ENCODE results near the gene MACROD2. TPM values are rescaled to one million over a fixed set of nuclear protein-coding genes. Genes with fewer than 3 reads are reported as not detected.

Gene MACROD2
- total RNA-seq, 1 experiment from 2014 or later = 1.4 TPM

- H3K4me1 ChIP-seq (ENCODE audit: insufficient read depth, low read length, poor library complexity, severe bottlenecking) = no peaks in the 10 kb centered on the region
- H3K36me3 ChIP-seq (ENCODE audit: insufficient read depth, low read length, poor library complexity, severe bottlenecking) = no peaks in the 10 kb centered on the region
- BruUV-seq (replicated peaks) = no TSS peak
- no peak for DNase-seq (ENCODE audit: low spot score)
- no peak overlapping the region for H3K27ac ChIP-seq (ENCODE audit: low read depth, low read length, poor library complexity, severe bottlenecking)
- no peak for TF ChIP-seq EZH2 (IDR thresholded peaks at IDR 0.05; ENCODE audit: borderline replicate concordance, low read depth, low read length, poor library complexity, severe bottlenecking)
- TF ChIP-seq, protein P1, sequence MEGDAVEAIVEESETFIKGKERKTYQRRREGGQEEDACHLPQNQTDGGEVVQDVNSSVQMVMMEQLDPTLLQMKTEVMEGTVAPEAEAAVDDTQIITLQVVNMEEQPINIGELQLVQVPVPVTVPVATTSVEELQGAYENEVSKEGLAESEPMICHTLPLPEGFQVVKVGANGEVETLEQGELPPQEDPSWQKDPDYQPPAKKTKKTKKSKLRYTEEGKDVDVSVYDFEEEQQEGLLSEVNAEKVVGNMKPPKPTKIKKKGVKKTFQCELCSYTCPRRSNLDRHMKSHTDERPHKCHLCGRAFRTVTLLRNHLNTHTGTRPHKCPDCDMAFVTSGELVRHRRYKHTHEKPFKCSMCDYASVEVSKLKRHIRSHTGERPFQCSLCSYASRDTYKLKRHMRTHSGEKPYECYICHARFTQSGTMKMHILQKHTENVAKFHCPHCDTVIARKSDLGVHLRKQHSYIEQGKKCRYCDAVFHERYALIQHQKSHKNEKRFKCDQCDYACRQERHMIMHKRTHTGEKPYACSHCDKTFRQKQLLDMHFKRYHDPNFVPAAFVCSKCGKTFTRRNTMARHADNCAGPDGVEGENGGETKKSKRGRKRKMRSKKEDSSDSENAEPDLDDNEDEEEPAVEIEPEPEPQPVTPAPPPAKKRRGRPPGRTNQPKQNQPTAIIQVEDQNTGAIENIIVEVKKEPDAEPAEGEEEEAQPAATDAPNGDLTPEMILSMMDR (conservative IDR thresholded peaks at IDR 0.05; ENCODE audit: low read depth, low read length) = no peak
- ChIA-PET CTCF (no interaction called here), POLR2A (ENCODE audit: low non-redundant PET) (no interaction called here)
- peaks cover 5% of the 10 kb centered on the region for H3K9me3 ChIP-seq (ENCODE audit: low read depth, low read length, poor library complexity, severe bottlenecking)
- H3K4me3 ChIP-seq (ENCODE audit: low read depth, low read length, poor library complexity, severe bottlenecking) = no peak overlapping the region
- no peaks in the 10 kb centered on the region for H3K27me3 ChIP-seq (replicated peaks; ENCODE audit: insufficient read depth, low read depth, low read length, poor library complexity)
- intact Hi-C loops (cut with micrococcal nuclease; ENCODE audit: unreplicated experiment) = no loop called here
These were observed 2067.6 kb downstream of the MACROD2 start for GRCh38 chr20:16062661-16063581.

- no peaks in the 10 kb centered on the region for H3K36me3 ChIP-seq (ENCODE audit: insufficient read depth, low read length, poor library complexity, severe bottlenecking)
- no peak for TF ChIP-seq EZH2 (IDR thresholded peaks at IDR 0.05; ENCODE audit: borderline replicate concordance, low read depth, low read length, poor library complexity, severe bottlenecking)
- TF ChIP-seq, protein P1 (conservative IDR thresholded peaks at IDR 0.05; ENCODE audit: low read depth, low read length) = no peak
- no peaks in the 10 kb centered on the region for H3K27me3 ChIP-seq (replicated peaks; ENCODE audit: insufficient read depth, low read depth, low read length, poor library complexity)
- no peak for DNase-seq (ENCODE audit: low spot score)
- H3K9me3 ChIP-seq (ENCODE audit: low read depth, low read length, poor library complexity, severe bottlenecking) = peaks cover 8% of the 10 kb centered on the region
- BruUV-seq (replicated peaks) = no TSS peak
- no peaks in the 10 kb centered on the region for H3K4me1 ChIP-seq (ENCODE audit: insufficient read depth, low read length, poor library complexity, severe bottlenecking)
- POLR2A ChIA-PET (ENCODE audit: low non-redundant PET) = no interaction called here
- H3K27ac ChIP-seq (ENCODE audit: low read depth, low read length, poor library complexity, severe bottlenecking) = no peak overlapping the region
- CTCF ChIA-PET = no interaction called here
- intact Hi-C loops (cut with micrococcal nuclease; ENCODE audit: unreplicated experiment) = no loop called here
- H3K4me3 ChIP-seq (ENCODE audit: low read depth, low read length, poor library complexity, severe bottlenecking) = no peak overlapping the region
These were observed 2068.6 kb downstream of the MACROD2 start for GRCh38 chr20:16063881-16064280.

DNA sequence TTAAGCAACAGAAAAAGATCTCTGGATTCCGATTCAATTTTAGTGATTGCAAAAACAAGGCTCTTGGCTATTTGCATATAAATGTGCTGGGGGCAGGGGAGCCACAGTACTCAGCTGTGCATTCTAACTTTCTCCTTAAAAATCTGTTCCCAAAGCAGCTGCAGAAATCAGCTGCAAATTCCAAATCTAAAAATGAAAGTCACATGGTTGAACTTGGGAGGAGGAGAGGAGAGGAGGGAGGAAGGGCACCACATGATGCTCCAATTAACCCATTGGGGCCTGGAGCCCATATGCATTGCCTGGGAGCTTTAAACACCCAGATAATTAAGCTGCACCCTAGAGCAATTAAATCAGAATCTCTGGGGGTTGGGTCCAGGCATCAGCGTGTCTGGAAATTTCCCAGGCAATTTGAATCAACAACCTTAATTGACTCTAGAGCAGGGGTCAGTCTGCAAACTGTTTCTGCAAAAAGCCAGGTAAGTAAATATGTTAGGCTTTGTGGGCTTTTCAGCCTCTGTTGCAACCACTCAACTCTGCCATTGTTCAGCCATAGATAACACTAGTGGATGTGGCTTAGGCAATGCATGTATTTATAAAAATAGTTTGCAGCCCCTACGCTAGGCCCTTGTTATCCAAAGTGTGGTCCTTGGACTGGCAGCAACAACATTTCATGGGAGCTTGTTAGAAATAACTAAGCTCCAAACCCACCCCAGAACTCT is 2069.8 kb downstream of the MACROD2 start:
- H3K36me3 ChIP-seq (ENCODE audit: insufficient read depth, low read length, poor library complexity, severe bottlenecking) = no peaks in the 10 kb centered on the region
- no peak for DNase-seq (ENCODE audit: low spot score)
- no TSS peak for BruUV-seq (replicated peaks)
- H3K4me1 ChIP-seq (ENCODE audit: insufficient read depth, low read length, poor library complexity, severe bottlenecking) = no peaks in the 10 kb centered on the region
- ChIA-PET CTCF (no interaction called here), POLR2A (ENCODE audit: low non-redundant PET) (no interaction called here)
- no peak for TF ChIP-seq EZH2 (IDR thresholded peaks at IDR 0.05; ENCODE audit: borderline replicate concordance, low read depth, low read length, poor library complexity, severe bottlenecking)
- H3K9me3 ChIP-seq (ENCODE audit: low read depth, low read length, poor library complexity, severe bottlenecking) = peaks cover 10% of the 10 kb centered on the region
- no peak overlapping the region for H3K4me3 ChIP-seq (ENCODE audit: low read depth, low read length, poor library complexity, severe bottlenecking)
- no peaks in the 10 kb centered on the region for H3K27me3 ChIP-seq (replicated peaks; ENCODE audit: insufficient read depth, low read depth, low read length, poor library complexity)
- intact Hi-C loops (cut with micrococcal nuclease; ENCODE audit: unreplicated experiment) = no loop called here
- H3K27ac ChIP-seq (ENCODE audit: low read depth, low read length, poor library complexity, severe bottlenecking) = no peak overlapping the region
